K562 (cell line): ENCODE results near the gene NQO2. TPM values are rescaled to one million over a fixed set of nuclear protein-coding genes. Genes with fewer than 3 reads are reported as not detected.

Experiments
- ATAC-seq: fragments of 200-7000 bp; cut with Tn5 transposase; 3 replicates; pipeline ENCODE4 v1.9.1; 2020; ENCODE audit warnings: moderate library complexity
- BruUV-seq: library from RNA; stranded (reverse); fragments of 400-500 nt; replicated peaks from 2 replicates; lab custom pipeline; 2021; lab: Mats Ljungman, UMichigan
- CTCF ChIA-PET: fragments of 300-600 bp; formaldehyde crosslinking; extraction: SDS; loops from one replicate; lab custom pipeline; 2021; ENCODE audit warnings: low intra/inter-chr PET ratio; lab: Yijun Ruan, JAX
- POLR2A ChIA-PET: fragments of 300-600, 350-650 bp; sonication (Branson Sonifier 250); formaldehyde crosslinking; extraction: SDS; loops from one replicate; lab custom pipeline; 2021; ENCODE audit warnings: antibody characterized with exemption, inconsistent platforms; lab: Yijun Ruan, JAX
- DNase-seq, 4 experiments: peaks; one replicate each; pipeline versions ENCODE4 v3.0.0 to v3.0.0-alpha.2; 2011 to 2018; ENCODE audit warnings: low spot score in 3 of 4, mixed read lengths in 3 of 4; ENCODE audit errors: extremely low read depth in 1 of 4
- FAIRE-seq: peaks from 2 replicates; lab custom pipeline; 2011; peaks lifted over from hg19 to GRCh38; lab: Jason Lieb, UNC
- H2AFZ ChIP-seq: 2 replicates; pipeline ENCODE4 v1.6.0; 2011; ENCODE audit warnings: low read depth, low read length, control low read depth, inconsistent platforms
- H3K27ac ChIP-seq: fragments of 200-600 bp; 3 replicates; pipeline ENCODE4 v1.8.0; 2011; ENCODE audit warnings: low read depth, mild to moderate bottlenecking, control low read depth, inconsistent platforms, low read length, moderate library complexity, mixed read lengths; ENCODE audit errors: extremely low read depth
- H3K27me3 ChIP-seq, 2 experiments: fragments of 300-600 bp in 1 of 2; 2 replicates in 1 of 2; 3 replicates in 1 of 2; pipeline versions ENCODE4 v1.6.0 to v1.8.0; 2011; ENCODE audit warnings: inconsistent platforms in 2 of 2, low read length in 2 of 2, mild to moderate bottlenecking in 1 of 2, mixed read lengths in 1 of 2, moderate library complexity in 1 of 2; ENCODE audit not compliant: control insufficient read depth in 2 of 2, insufficient read depth in 2 of 2
- H3K36me3 ChIP-seq: fragments of 300-600 bp; 3 replicates; pipeline ENCODE4 v1.8.0; 2011; ENCODE audit warnings: mild to moderate bottlenecking, low read length, inconsistent platforms; ENCODE audit not compliant: control insufficient read depth, insufficient read depth
- H3K4me1 ChIP-seq, 2 experiments: fragments of 200-600 bp in 1 of 2; replicated peaks in 1 of 2; 2 replicates in 1 of 2; 3 replicates in 1 of 2; pipeline versions ENCODE4 v1.5.1 to v1.8.0; 2011; ENCODE audit warnings: inconsistent platforms in 2 of 2, low read length in 2 of 2, mild to moderate bottlenecking in 1 of 2, mixed read lengths in 1 of 2, moderate library complexity in 1 of 2; ENCODE audit not compliant: control insufficient read depth in 2 of 2, insufficient read depth in 2 of 2
- H3K4me2 ChIP-seq: 2 replicates; pipeline ENCODE4 v1.6.1; 2011; ENCODE audit warnings: low read length, control low read depth, inconsistent platforms, mixed read lengths; ENCODE audit not compliant: insufficient read depth
- H3K4me3 ChIP-seq: fragments of 200-600 bp; sonication (generic), shearing (Covaris generic); 2 replicates; pipeline ENCODE4 v1.5.1; 2016; ENCODE audit warnings: control low read depth, inconsistent platforms
- H3K79me2 ChIP-seq: fragments of 200-600 bp; 3 replicates; pipeline ENCODE4 v1.8.0; 2011; ENCODE audit warnings: low read length, inconsistent platforms; ENCODE audit not compliant: control insufficient read depth, insufficient read depth
- H3K9ac ChIP-seq, 2 experiments: 2 replicates each; pipeline versions ENCODE4 v1.6.0 to v1.6.1; 2011; ENCODE audit warnings: low read depth in 2 of 2, low read length in 2 of 2, control low read depth in 1 of 2, inconsistent platforms in 1 of 2, mild to moderate bottlenecking in 1 of 2, mixed read lengths in 1 of 2; ENCODE audit not compliant: insufficient read depth in 1 of 2
- H3K9me1 ChIP-seq: one replicate; pipeline ENCODE4 v1.6.0; 2011; ENCODE audit warnings: inconsistent platforms, mild to moderate bottlenecking, low read length, moderate library complexity; ENCODE audit not compliant: control insufficient read depth, insufficient read depth
- H3K9me3 ChIP-seq: replicated peaks from 2 replicates; pipeline ENCODE4 v1.5.1; 2011; ENCODE audit warnings: low read depth, low read length, inconsistent platforms; ENCODE audit not compliant: control insufficient read depth, insufficient read depth
- H4K20me1 ChIP-seq: replicated peaks from 2 replicates; pipeline ENCODE4 v1.6.1; 2011; ENCODE audit warnings: low read length, inconsistent platforms, mixed read lengths; ENCODE audit not compliant: control insufficient read depth, insufficient read depth
- MED1 ChIP-seq: sonication (generic); formaldehyde crosslinking; IDR thresholded peaks from 2 replicates; pipeline ENCODE4 v1.8.1; 2023; ENCODE audit warnings: missing genetic modification reagents, borderline replicate concordance
- NR3C1 ChIP-seq: sonication (generic); formaldehyde crosslinking; IDR thresholded peaks from 2 replicates; pipeline ENCODE4 v1.8.1; 2022; ENCODE audit warnings: missing genetic modification reagents
- ZNF12 ChIP-seq: sonication (generic); formaldehyde crosslinking; IDR thresholded peaks from 2 replicates; pipeline ENCODE4 v1.4.0; 2020; ENCODE audit warnings: mild to moderate bottlenecking, missing genetic modification reagents
- WGBS: fragments of 100-300 bp; shearing (Covaris generic); methylation state at CpG from one replicate; pipeline ENCODE4 v1.1.6; 2016; ENCODE audit warnings: low coverage, mixed read lengths; ENCODE audit not compliant: insufficient coverage; ENCODE audit errors: missing lambda C conversion rate; 5-methylcytosine and 5-hydroxymethylcytosine counted together
- in situ Hi-C: fragments of 300-500 bp; cut with MboI; formaldehyde crosslinking; loops from 4 replicates; pipeline ENCODE4 v1.15.0; 2018; ENCODE audit warnings: inconsistent platforms, mixed read lengths
- intact Hi-C: fragments of 100-400 bp; cut with micrococcal nuclease; formaldehyde crosslinking; loops from 2 replicates; pipeline ENCODE4 v1.14.2; 2022
- polyA plus RNA-seq, 8 experiments: library from polyadenylated mRNA; depleted of rRNA in 4 of 8; stranded (reverse) in 5 of 8; unstranded in 3 of 8; fragments of >200 nt; fragmentation: Nextera tagmentation in 2 of 8; fragmentation: Illumina TruSeq in 1 of 8; extraction: Ambion mirVana in 2 of 8; extraction: Trizol in 1 of 8; gene quantifications; 2 replicates each; pipeline versions ENCODE4 v1.2.1 to v1.2.3, GENCODE V29; 2011 to 2014; ENCODE audit warnings: inconsistent platforms in 1 of 8, missing spikeins in 1 of 8
- total RNA-seq, 7 experiments: library from RNA; depleted of rRNA in 6 of 7; stranded (reverse); fragments of >200 nt in 6 of 7; fragmentation: Illumina TruSeq in 2 of 7; extraction: Trizol in 2 of 7; gene quantifications; 2 replicates each; pipeline versions ENCODE4 v1.2.1 to v1.2.3, GENCODE V29; 2011 to 2021; ENCODE audit warnings: low replicate concordance in 1 of 7
- TF ChIP-seq, protein P1 (sequence below): sonication (generic); formaldehyde crosslinking; IDR thresholded peaks from 2 replicates; pipeline ENCODE4 v1.8.0; 2023; ENCODE audit warnings: mild to moderate bottlenecking, missing genetic modification reagents

NQO2 gene
- total and polyA plus RNA-seq, 9 of the 15 experiments (the other 6 are each of a cell fraction or from before 2014, with no cell fraction given) = 54.6 to 214 (median 116) TPM

GRCh38 chr6:3032986-3033385, 33.3 kb downstream of the NQO2 start (continued):
- TF ChIP-seq NR3C1 (CRISPR knock-in tag) = no peak
- TF ChIP-seq, protein P1, sequence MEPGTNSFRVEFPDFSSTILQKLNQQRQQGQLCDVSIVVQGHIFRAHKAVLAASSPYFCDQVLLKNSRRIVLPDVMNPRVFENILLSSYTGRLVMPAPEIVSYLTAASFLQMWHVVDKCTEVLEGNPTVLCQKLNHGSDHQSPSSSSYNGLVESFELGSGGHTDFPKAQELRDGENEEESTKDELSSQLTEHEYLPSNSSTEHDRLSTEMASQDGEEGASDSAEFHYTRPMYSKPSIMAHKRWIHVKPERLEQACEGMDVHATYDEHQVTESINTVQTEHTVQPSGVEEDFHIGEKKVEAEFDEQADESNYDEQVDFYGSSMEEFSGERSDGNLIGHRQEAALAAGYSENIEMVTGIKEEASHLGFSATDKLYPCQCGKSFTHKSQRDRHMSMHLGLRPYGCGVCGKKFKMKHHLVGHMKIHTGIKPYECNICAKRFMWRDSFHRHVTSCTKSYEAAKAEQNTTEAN (CRISPR knock-in tag) = no peak

DNA sequence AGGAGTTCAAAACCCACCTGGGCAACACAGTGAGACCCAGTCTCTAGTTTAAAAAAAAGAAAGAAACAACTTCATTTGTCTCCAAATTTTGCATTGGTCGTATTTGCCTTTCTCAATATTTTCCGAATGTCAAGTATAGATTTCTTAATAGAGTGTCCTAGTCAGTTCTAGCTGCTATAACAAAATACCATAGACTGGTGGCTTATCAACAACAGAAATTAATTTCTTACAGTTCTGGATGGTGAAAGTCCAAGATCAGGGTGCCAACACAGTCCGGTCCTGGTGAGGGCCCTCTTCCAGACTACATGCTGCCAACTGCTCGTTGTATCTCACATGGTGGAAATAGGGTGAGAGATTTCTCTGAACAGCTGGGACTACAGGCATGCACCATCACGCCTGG, 34.0 kb downstream of the NQO2 start:
- Histone ChIP-seq H3K4me2 (no peak overlapping the region), H3K27me3 (no peaks in the 10 kb centered on the region), H3K27ac (no peak overlapping the region), H3K79me2 (no peaks in the 10 kb centered on the region), H3K9me1 (no peaks in the 10 kb centered on the region), H4K20me1 (no peaks in the 10 kb centered on the region), H3K4me1 (peaks cover 0 to 3% of the 10 kb centered on the region in 2 experiments; a peak in 1 of 5 replicates), H3K9ac (no peak overlapping the region), H3K36me3 (no peaks in the 10 kb centered on the region), H3K4me3 (no peak overlapping the region), H3K9me3 (peaks cover 21% of the 10 kb centered on the region), H2AFZ (no peak overlapping the region)
- CTCF ChIA-PET = no interaction called here
- POLR2A ChIA-PET = no interaction called here
- WGBS = 68% methylated on average over 5 of the region's 5 CpGs
- intact Hi-C loops = no loop called here
- ATAC-seq (no peak), FAIRE-seq (no peak), DNase-seq (no peak)
- TF ChIP-seq ZNF12 (CRISPR knock-in tag) (peak; percentile 93), MED1 (no peak)
- in situ Hi-C loops = no loop called here
- no TSS peak for BruUV-seq
